Esophagus muscularis mucosa (tissue), 4 donors: ENCODE results near the gene HGD.

Source experiments
- EP300 ChIP-seq: sonication (generic); formaldehyde crosslinking; IDR thresholded peaks from one replicate; pipeline ENCODE4 v1.6.1; 2017; ENCODE audit warnings: antibody characterized with exemption
- POLR2AphosphoS5 ChIP-seq, 2 donors: sonication (generic); formaldehyde crosslinking; IDR thresholded peaks; one replicate each; pipeline ENCODE4 v1.6.1; 2017; ENCODE audit warnings: antibody characterized with exemption in 2 of 2
- TF ChIP-seq, protein P1 (sequence below), 3 experiments: fragments of 200-600 bp in 2 of 3; fragments of 450-650 bp in 1 of 3; sonication (generic) in 2 of 3; IDR thresholded peaks; one replicate each; pipeline ENCODE4 v1.5.1; 2017 to 2019; ENCODE audit warnings: antibody characterized with exemption in 3 of 3, mild to moderate bottlenecking in 2 of 3, moderate library complexity in 1 of 3

DNA sequence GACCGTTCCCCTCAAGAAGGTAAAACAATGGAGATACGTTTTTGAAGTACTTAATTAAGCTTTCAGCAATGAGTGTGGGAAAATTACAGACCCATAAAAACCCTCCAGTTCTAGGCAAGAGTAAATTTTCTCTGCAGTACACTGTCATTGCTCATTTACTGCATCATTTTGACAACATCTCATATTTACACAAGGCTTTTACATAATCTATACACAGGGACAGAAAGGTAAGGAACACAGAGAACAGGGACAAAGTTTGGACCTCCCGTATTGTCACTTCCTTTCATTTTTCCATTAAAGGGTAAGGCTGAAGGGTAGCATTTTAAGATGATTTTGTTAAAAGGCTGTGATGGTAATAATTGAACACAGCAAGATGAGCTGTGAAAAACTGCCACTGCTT lies 7.4 kb upstream of the HGD start:
- TF ChIP-seq, protein P1, sequence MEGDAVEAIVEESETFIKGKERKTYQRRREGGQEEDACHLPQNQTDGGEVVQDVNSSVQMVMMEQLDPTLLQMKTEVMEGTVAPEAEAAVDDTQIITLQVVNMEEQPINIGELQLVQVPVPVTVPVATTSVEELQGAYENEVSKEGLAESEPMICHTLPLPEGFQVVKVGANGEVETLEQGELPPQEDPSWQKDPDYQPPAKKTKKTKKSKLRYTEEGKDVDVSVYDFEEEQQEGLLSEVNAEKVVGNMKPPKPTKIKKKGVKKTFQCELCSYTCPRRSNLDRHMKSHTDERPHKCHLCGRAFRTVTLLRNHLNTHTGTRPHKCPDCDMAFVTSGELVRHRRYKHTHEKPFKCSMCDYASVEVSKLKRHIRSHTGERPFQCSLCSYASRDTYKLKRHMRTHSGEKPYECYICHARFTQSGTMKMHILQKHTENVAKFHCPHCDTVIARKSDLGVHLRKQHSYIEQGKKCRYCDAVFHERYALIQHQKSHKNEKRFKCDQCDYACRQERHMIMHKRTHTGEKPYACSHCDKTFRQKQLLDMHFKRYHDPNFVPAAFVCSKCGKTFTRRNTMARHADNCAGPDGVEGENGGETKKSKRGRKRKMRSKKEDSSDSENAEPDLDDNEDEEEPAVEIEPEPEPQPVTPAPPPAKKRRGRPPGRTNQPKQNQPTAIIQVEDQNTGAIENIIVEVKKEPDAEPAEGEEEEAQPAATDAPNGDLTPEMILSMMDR (IDR thresholded peaks at IDR 0.05), result no peak
- TF ChIP-seq EP300, result no peak
- no peak for TF ChIP-seq POLR2AphosphoS5 (IDR thresholded peaks at IDR 0.05)
